Mesothelial cell of epicardium (in vitro differentiated cells): ENCODE data around the gene RCOR3. TPM values are rescaled to one million over a fixed set of nuclear protein-coding genes. Genes with fewer than 3 reads are reported as not detected.

Source experiments
- DNase-seq, 2 experiments: peaks; one replicate each; pipeline ENCODE4 v3.0.0; 2021; ENCODE audit warnings: low spot score in 2 of 2; ENCODE audit not compliant: unreplicated experiment in 2 of 2
- H3K27ac Mint-ChIP-seq: 2 replicates; pipeline ENCODE4 v1.8.0; 2021; ENCODE audit warnings: mixed read lengths
- H3K27me3 Mint-ChIP-seq: 2 replicates; pipeline ENCODE4 v1.8.0; 2021; ENCODE audit warnings: low read depth, mixed read lengths
- H3K36me3 Mint-ChIP-seq: 2 replicates; pipeline ENCODE4 v1.8.0; 2021; ENCODE audit warnings: mixed read lengths
- H3K4me1 Mint-ChIP-seq: 2 replicates; pipeline ENCODE4 v1.8.0; 2021; ENCODE audit warnings: mixed read lengths
- H3K4me3 Mint-ChIP-seq: 2 replicates; pipeline ENCODE4 v1.8.0; 2021; ENCODE audit warnings: mild to moderate bottlenecking, moderate library complexity, mixed read lengths
- H3K9me3 Mint-ChIP-seq: 2 replicates; pipeline ENCODE4 v1.8.0; 2021; ENCODE audit warnings: mixed read lengths
- CTCF ChIP-seq: fragments of 200-600 bp; sonication (generic); IDR thresholded peaks from one replicate; pipeline ENCODE4 v1.5.0; 2021; ENCODE audit warnings: antibody characterized with exemption; ENCODE audit not compliant: unreplicated experiment
- total RNA-seq: library from RNA; stranded (reverse); gene quantifications from 3 replicates; pipeline ENCODE4 v1.2.1, GENCODE V29; 2021

Gene RCOR3
- total RNA-seq, 1 donor from 2014 or later = 78.7 TPM

GRCh38 chr1:211328866-211329475 lies 69.8 kb downstream of the RCOR3 start:
- Mint-ChIP-seq H3K4me3 (no peak overlapping the region), H3K9me3 (no peaks in the 10 kb centered on the region), H3K27ac (peak overlapping the region; percentile 45), H3K4me1 (peaks cover 55% of the 10 kb centered on the region), H3K36me3 (no peaks in the 10 kb centered on the region), H3K27me3 (no peaks in the 10 kb centered on the region)
- no peak for TF ChIP-seq CTCF
- no peak for DNase-seq

GRCh38 chr1:211329764-211330201 lies 70.6 kb downstream of the RCOR3 start:
- H3K9me3 Mint-ChIP-seq = no peaks in the 10 kb centered on the region
- no peaks in the 10 kb centered on the region for H3K36me3 Mint-ChIP-seq
- H3K27ac Mint-ChIP-seq = peak overlapping the region; percentile 41
- no peak for TF ChIP-seq CTCF
- H3K27me3 Mint-ChIP-seq = no peaks in the 10 kb centered on the region
- no peak for DNase-seq
- H3K4me3 Mint-ChIP-seq = no peak overlapping the region
- peaks cover 55% of the 10 kb centered on the region for H3K4me1 Mint-ChIP-seq

GRCh38 chr1:211330282-211330936 lies 71.2 kb downstream of the RCOR3 start:
- H3K27ac Mint-ChIP-seq = peak overlapping the region; percentile 41
- no peaks in the 10 kb centered on the region for H3K36me3 Mint-ChIP-seq
- H3K4me1 Mint-ChIP-seq = peaks cover 55% of the 10 kb centered on the region
- no peak overlapping the region for H3K4me3 Mint-ChIP-seq
- DNase-seq = no peak
- TF ChIP-seq CTCF = no peak
- H3K27me3 Mint-ChIP-seq = no peaks in the 10 kb centered on the region
- H3K9me3 Mint-ChIP-seq = no peaks in the 10 kb centered on the region

DNA sequence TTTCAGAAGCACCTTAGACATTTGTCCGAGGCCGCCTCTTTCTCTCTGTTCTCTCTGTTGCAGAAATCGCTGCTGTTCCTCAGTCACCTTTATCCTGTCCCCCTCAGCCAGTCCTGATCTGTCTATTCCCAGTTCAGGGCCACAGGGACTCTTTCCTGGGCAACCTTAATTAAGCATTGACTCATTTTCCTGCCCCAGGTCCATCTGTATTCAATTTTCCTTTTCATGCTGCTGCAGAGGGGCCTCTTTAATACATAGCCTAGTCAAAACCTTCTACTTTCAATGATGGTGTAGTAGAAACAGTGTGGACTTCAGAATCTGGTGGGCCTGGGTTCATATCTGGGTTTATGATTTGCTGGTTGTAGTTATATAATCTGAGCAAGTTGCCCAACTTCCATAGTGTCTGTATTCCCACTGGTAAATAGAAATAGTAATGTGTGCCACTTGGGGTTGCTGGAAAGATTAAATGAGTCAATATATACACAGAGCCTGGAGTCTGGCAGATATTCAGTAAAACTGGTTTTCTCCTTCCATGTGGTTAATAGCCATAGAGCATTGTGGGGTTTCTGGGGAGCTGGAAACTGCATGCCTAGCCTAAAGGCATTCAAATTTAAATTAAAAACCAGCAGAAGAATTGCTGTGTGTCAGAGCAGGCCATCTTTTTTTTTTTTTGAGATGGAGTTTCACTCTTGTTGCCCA lies 72.0 kb downstream of the RCOR3 start:
- no peak for DNase-seq
- H3K27ac Mint-ChIP-seq = no peak overlapping the region
- no peaks in the 10 kb centered on the region for H3K27me3 Mint-ChIP-seq
- no peaks in the 10 kb centered on the region for H3K36me3 Mint-ChIP-seq
- peaks cover 54% of the 10 kb centered on the region for H3K4me1 Mint-ChIP-seq
- H3K9me3 Mint-ChIP-seq = no peaks in the 10 kb centered on the region
- no peak overlapping the region for H3K4me3 Mint-ChIP-seq
- TF ChIP-seq CTCF = no peak

DNA sequence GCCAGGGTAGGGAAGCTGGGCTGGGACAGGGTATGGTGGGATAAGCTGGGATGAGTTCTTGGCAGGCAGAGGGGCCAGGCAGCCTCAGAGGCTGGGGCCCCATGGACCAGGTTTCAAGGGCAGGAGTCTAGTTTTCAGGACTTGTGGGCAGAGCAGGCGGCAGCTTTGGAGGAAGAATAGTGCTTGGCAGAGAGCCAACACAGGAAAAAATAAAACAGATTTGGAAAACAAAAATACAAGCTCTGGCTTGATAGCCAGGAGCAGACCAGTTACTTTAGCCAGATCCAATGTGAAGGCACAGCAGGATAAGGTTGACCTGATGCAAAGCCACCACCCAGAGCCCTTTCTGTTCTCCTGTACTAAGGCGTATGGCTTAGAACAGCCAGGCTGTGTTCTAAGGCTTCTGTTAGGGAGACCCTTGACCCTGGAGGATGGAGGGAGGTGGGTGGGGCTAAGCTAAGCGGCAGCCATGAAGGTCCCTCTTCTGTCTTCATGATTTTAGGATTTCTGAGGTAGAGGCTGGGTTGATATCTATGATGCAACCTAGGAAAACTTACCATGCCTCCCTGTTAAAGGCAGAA lies 73.0 kb downstream of the RCOR3 start:
- Mint-ChIP-seq H3K27ac (no peak overlapping the region), H3K36me3 (no peaks in the 10 kb centered on the region), H3K4me1 (peaks cover 51% of the 10 kb centered on the region), H3K27me3 (no peaks in the 10 kb centered on the region), H3K4me3 (no peak overlapping the region), H3K9me3 (no peaks in the 10 kb centered on the region)
- TF ChIP-seq CTCF = no peak
- DNase-seq = no peak
